HG03469 (cell line): ENCODE measurements around the gene DMD.

Experiments used
- ATAC-seq: cut with Tn5 transposase; IDR thresholded peaks from one replicate; pipeline ENCODE4 v1.9.1; 2021; ENCODE audit warnings: mild to moderate bottlenecking, moderate library complexity, moderate number of reproducible peaks; ENCODE audit not compliant: unreplicated experiment

Gene DMD

DNA sequence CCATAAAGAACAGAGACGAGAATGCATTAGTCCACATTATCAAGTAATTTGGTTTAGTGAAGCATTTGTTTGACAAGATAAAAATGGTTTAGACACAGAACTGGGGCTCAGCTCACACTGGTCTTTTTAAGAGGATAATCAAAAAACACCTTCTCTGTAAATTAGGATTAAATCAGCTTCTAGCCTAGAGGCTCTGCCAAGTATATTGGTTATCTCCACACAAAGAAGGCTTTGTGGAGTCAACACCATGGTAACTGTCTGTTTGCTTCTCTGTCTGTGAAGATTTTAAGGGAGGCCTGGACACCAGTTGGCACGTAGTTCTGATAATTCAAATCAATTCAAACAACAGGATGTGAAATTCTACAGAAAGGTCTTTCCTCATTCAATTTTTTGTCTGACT lies 687.0 kb downstream of the DMD start:
- ATAC-seq, result no peak

DNA sequence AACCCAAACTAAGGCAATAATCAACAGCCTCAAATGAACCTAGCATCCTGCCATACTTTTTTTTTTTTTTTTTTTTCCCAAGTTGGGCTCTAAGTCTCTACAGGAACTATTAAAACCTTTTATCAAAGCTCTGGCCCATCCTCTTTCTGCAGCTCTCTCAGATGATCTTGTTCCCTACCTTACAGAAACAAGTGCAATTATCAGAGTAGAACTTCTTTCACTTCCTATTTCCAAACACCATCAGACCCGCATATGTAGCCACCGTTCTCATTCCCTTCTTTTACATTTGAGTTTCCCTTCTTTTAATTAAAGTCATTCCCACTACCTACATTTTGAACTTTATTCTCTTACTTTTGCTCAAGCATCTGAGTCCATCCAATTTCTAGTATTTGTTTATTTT lies 690.6 kb downstream of the DMD start:
- no peak for ATAC-seq

DNA sequence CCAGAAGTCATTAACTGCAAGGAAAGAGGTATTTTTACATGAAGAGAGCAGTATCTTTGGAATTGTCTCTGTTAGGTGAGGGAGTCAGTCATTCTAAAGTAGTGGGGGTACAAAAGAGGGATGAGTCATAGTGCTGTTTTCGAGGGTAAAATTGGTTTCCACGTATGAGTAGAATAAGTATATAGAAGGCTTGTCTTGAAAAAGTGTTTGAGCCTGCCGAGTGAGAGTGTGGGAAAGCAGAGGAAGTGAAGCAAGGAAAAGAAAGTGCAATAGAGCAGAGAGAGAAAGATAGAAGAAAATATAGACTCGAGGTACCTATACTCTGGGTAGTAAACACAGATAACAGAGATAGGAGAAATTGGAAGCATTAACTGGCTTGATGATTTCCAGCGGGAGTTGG lies 696.4 kb downstream of the DMD start:
- ATAC-seq, result peak; percentile 95

DNA sequence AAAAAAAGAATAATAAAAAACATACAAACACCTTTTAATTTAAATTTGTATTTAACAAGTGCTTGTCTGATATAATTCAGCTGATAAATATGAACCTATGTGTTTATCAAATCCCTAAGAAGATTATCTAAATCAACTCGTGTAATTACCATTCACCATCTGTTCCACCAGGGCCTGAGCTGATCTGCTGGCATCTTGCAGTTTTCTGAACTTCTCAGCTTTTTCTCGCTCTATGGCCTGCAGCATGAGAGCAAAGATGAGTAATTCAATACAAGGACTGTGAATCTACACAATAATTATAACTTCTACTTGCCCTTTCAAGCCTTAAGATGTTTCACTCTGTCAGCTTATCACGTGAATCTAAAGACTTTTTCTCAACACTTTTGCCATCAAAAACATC lies 709.7 kb downstream of the DMD start:
- ATAC-seq, result no peak

DNA sequence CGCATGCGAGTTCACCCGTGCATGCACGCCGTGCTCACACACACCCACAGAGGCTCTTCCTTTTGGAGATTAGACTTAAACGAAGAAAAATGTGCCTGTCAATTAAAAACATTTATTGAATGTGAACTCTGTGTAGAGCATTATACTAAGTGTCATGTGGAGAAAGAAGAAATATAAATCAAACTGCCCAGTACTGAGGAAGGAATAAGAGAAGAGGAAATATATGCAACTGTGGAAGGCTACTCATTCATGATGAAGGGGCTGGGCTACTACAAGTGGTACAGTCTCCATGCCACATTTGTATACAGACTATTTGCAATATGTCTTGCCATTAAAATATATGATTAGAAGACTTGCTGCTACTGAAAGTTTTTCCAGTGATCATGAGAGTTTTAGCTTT lies 714.7 kb downstream of the DMD start:
- no peak for ATAC-seq

DNA sequence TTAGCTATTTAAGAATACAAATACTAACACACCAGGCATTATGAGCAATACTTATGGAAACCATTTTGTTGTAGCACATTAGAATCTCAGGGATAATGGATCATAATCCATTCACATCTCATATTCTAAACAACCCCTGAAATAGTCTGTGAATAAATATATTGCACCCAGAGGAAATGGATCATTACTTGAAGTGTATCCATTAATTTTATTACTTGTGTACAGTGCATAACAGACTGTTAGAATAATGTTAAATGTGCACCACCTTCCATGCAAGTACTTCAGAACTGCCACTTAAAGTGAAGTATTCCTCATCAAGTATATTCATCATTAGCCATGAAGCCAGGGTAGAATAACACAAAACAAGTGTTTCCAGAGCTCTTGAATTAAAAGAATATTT lies 715.5 kb downstream of the DMD start:
- no peak for ATAC-seq

DNA sequence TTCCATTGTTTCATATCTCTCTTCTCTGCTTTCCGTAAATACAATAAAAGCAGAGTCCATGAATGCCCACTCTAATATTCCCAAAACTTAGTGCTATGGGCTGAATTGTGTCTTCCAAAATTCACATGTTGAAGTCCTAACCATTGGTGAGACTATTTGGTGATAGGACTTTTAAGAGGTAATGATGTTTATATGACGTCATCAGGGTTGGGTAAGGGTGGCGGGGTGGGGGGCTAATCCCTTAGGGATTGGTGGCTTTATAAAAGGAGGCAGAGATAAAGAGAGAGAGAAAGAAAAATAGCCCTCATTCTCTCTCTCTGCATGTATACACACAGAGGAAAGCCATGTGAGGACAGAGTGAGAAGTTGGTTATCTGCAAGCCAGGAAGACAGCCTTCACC lies 722.2 kb downstream of the DMD start:
- no peak for ATAC-seq

DNA sequence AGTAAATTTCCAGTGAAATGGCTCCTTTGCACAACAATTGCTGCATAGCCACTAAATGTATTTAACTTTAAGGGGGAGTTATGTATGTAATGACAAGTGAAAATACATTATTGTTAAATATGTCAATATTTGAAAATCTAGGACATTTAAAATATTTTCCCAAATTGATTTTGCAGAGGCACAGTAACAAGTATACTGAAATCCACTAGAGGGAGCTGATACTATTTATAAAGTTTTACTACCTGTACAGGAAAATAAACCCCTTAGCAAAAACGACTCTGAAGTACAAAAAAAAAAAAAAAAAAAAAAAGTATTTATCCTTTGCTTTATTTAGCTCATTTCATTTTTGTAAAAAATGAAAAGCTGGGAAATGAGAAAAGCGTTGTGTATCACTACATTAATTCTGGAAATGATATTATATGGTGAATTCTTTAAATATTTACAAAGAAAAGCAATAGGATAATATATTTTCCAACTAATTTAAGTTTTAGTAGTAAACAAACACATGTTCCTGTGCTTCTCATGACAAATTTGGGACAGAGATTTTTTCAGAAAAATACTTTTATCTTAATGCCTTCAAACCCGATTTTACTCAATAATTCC lies 727.7 kb downstream of the DMD start:
- ATAC-seq, result no peak

DNA sequence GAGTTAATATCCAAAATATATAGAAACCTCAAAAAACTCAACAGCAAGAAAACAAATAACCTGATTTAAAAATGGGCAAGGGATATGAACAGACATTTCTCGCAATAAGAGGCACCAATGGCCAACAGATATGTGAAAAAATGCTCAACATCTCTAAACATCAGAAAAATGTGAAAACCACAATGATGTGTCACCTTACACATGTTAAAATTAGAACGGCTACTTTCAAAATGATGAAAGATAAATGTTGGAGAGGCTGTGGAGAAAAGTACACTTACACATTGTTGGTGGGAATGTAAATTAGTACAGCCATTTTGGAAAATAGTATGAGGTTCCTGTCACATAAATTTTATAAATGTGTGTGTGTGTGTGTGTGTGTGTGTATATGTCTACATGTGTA lies 731.3 kb downstream of the DMD start:
- no peak for ATAC-seq

DNA sequence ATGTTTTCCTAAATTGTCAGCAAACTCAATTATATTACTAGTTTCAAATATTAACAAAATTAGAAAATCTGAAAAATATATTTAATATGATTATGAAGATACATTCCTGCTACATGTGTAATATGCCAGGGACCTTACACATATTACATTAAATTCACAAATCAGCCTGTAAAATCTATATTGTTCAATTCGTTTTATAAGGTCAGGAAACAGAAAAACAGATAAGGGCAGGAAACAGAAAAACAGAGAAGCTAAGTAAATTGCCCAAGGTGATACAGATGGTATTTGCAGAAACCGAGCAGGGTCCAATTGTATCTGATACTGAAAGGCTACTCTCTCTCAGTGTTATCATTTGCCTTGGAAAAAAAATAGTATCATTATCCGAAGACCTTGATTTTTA lies 739.0 kb downstream of the DMD start:
- ATAC-seq, result no peak

DNA sequence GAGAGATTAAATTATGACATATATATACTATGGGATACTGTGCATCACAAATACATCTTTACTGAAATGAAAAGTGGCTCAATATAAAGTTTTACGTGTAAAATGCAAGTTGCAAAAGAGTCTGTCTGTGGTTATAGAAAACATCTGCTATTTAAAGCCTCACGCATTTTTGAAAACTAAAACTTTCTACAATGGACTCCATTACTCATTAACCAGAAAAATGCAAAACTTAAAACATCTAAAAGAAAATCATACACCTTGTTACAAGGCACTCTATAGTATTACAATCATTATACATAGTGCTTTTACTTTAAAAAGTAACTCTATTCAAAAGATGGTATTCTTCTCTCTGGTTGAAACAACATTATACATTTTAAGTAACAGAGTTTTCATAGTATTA lies 755.6 kb downstream of the DMD start:
- no peak for ATAC-seq

DNA sequence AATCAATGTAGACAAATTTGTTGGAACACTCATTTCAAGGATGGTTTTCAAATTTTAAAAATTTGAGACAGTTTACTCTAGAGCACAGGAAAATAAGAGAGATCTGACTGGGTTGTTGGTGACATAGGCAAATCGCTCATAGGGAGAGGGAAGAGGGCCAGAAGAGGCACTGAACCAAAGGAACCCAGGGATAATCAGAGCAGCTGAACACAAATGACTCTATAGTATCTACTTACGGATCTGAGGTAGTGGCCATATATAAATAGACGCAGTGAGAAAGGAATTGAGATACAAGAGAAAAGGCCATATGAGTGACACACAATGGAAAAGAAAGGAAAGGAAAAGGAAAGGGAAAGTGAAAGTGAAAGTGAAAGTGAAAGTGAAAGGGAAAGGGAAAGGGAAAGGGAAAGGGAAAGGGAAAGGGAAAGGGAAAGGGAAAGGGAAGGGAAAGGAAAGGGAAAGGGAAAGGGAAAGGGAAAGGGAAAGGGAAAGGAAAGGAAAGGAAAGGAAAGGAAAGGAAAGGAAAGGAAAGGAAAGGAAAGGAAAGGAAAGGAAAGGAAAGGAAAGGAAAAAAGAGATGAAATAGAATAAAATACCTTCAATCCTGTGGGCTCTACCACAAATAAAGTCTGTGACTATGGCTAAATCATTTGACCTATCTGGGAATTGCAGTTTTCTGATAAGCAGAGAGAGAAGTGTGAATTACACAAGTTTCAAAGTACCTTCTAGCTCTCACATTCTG lies 759.2 kb downstream of the DMD start:
- ATAC-seq, result no peak

DNA sequence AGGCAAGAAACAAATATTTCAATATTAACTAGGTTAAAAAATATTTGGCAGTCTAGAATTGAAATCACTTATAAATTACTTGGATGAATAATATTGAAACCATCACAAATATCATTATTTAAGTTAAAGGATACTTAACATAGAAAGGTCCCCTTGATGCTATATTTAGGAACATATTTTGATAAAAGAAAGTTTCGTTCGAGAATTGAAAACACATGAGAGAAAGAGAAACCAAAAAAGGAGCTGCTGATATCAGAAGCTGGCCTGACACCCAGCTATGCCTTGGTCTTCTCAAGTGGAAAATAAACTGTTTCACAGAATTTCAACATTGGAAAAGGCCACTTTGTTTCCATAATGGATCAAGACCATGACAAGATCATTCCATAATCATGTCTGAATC lies 762.4 kb downstream of the DMD start:
- ATAC-seq, result peak; percentile 42

DNA sequence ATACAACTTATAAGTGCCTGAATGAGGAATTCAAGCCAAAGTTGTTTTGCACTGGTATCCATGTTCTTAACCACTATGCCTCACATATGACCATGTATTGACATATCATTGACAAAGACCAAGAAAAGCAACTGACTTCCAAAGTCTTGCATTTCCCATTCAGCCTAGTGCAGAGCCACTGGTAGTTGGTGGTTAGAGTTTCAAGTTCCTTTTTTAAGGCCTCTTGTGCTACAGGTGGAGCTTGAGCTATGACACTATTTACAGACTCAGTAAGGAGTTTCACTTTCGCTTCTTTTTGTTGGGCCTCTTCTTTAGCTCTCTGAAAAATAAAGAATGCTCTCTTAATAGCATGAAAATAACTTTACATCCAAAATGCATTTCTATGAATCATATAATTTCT lies 763.0 kb downstream of the DMD start:
- ATAC-seq, result peak; percentile 99

DNA sequence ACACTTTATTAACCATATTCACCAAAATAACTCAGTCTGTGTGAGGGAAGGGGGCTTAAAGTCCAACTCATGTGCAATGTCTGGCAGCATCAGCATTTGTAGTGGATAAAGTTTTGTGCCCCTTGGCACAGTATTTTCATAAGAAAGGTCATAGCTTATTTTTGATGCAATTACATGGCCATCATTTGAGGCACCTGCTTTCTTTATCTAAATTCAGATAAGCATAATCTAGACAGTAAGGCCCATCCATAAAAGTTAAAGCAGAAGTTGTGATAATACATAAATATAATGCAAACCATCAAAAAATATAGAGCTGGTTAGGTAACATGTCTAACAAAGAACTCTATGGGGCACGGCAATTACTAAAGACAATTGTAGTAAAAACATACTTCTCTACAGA lies 763.7 kb downstream of the DMD start:
- ATAC-seq, result no peak

DNA sequence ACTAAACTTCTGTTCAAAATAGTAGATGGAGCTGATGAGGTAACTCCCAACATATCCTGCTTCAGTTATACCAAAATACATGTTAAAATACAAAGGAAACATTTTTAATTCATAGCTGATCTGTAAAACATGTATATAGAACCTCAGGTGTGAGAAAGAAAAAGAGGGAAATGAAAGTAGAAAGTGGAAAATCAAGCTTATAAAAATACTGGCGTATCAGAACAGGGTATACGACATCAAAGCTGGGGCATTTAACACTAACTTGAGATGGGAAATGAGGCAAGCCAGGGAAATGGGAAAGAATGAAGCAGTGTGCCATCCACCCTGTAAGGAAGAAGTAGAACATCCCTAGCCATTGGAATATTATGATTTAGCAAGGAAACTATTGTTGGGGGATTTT lies 767.5 kb downstream of the DMD start:
- no peak for ATAC-seq

DNA sequence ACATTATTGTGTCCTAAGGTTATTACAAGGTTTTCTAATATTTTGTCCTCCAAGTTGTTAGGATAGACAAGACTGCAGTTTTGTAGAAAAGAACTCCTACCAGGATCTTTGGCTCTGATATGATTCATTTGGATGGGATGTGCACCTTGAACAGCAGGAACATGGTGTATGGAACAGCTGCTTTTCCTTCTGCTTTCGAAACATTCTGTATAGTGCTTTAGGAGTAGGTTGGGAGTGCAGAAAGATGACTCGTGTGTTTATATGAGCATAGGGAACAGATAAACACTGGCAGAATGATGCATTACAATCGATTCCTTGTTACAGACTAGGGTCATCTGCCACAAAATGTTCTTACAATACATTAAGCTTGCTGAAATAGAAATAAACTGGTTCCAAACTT lies 790.1 kb downstream of the DMD start:
- ATAC-seq, result no peak

DNA sequence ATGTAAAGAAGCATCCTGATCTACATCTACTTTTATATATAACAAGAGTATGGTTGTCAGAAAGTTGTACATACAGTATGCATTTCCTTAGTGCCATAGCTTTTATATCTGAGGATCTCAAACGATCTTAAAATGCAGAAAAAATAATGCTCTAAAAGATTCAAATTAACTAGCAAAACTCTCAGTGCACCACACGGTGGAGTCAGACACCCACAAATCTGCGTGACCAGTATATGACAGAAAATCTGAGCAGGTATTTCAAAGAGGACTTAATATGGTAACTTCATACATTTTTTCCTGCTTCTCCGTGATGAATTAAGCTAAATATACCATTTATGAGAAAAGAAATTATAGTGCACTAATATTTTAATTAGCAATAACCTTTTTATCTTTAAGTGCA lies 803.0 kb downstream of the DMD start:
- ATAC-seq, result no peak

DNA sequence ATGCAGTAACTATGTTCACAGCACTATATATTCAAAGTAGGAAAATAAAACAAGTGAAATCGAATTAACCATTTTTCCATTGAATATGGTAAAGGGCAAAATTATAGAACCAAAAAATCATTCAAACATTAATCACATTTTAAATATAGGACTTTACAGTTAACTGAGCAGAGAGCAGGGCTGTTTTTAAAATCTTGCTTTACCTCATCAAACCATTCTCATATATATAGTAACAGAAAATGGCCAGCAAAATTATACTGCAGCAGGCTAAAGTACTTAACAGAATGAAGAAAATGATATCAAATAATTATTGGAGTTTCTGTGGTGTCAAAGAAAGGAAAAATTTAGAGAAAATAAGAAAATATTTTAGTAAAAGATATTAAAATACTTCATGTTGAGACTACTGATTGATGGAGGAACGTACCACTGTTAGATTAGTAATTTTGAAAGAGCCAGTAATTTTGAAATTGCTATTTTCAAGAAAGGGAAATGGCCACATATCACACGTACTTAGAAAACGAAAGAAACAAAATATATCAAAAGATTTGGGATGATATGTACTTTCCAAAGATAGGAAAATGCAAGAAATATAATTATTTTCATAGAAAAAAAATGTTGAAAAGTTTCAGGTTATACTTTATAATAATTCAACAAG lies 813.7 kb downstream of the DMD start:
- ATAC-seq, result peak; percentile 75

DNA sequence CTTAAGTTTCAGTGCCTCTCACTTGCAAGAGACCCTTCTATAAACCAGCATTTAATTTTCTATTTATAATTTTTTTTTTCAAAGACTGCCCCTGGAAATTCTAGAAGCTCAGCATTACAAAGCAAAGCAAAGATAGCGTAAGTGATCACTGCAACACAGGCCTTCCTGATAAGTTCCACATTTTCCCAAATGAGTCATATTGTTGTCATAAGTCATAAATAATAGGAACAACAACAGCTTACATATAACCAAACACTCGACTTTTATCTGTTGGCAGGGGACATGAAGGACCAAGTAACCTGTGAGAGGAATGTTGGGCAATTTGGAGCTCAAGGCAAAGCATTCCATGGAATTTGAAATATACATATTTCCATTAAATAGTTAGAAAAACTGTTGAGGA lies 815.5 kb downstream of the DMD start:
- no peak for ATAC-seq

DNA sequence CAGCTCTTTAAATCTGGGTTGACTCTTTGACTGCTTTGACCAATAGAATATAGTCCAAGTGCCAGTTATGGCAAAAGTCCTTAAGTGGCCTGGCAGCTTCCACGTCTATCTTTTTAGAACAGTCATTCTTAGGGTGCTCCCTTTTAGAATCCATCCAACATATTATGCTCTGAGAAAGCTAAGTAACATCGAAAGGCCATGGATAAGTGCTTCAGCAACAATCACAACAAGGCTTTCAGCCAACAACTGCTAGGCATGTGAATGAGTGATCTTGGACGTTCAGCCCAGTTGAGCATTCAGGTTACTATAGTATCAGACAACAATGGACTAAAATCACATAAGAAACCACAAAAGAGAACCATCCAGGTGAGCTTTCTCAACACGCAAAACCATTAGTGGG lies 818.7 kb downstream of the DMD start:
- ATAC-seq, result no peak

DNA sequence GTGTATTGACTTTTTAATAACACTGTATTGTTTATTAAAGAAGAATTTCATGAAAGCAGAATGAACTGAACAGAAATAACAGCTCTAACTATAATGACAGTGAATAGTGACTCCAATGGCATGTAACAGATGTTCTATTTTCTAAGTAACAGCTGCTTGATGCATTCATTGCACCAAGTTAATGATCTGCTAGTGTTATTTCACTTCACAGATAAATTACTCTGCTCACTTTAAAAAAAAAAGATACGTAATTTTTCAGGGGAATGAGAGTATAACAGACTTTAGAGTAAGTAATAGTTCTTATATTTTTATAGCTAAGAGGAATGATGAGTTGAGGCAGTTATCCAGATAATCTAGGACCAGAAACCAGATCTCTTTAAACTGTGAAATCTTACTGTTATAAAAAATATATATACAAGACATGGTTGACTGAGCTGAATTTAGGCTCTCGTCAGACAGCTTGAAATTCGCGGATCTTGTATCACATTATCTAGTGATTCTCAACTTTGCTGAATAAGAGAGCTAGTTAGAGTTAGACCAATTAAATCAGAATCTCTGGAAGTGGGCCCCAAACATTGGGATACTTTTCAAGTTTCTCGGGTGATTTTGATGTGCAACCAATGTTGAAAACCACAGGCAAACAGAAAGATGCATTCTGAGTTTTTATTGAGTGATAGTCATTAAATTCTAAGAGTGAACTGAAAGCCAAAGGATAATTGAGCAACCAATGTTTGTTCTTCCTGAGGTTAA lies 840.7 kb downstream of the DMD start:
- ATAC-seq, result no peak
